Liver (tissue), 9 donors: Measurements from ENCODE around the gene GIT2. TPM values are rescaled to one million over a fixed set of nuclear protein-coding genes. Genes with fewer than 3 reads are reported as not detected.

ENCODE experiments used
- DNase-seq: peaks from one replicate; pipeline ENCODE4 v3.0.0-alpha.2; 2017; ENCODE audit warnings: low spot score
- H3K27ac ChIP-seq, 2 donors: one replicate each; pipeline ENCODE4 v1.7.0; 2013; ENCODE audit warnings: inconsistent platforms in 2 of 2, low read length in 2 of 2, control low read depth in 1 of 2, low read depth in 1 of 2, mild to moderate bottlenecking in 1 of 2
- H3K27me3 ChIP-seq, 4 donors: one replicate each; pipeline versions ENCODE4 v1.6.1 to v1.7.0; 2013; ENCODE audit warnings: low read length in 3 of 4, inconsistent platforms in 1 of 4, mild to moderate bottlenecking in 1 of 4, moderate library complexity in 1 of 4; ENCODE audit not compliant: control insufficient read depth in 4 of 4, insufficient read depth in 4 of 4
- H3K36me3 ChIP-seq, 4 donors: one replicate each; pipeline versions ENCODE4 v1.6.1 to v1.7.0; 2013; ENCODE audit warnings: low read length in 3 of 4, mild to moderate bottlenecking in 3 of 4, low read depth in 1 of 4, moderate library complexity in 1 of 4; ENCODE audit not compliant: control insufficient read depth in 4 of 4, insufficient read depth in 3 of 4
- H3K4me1 ChIP-seq, 4 donors: one replicate each; pipeline versions ENCODE4 v1.6.1 to v1.7.0; 2013; ENCODE audit warnings: low read length in 3 of 4, mild to moderate bottlenecking in 3 of 4, moderate library complexity in 1 of 4; ENCODE audit not compliant: control insufficient read depth in 4 of 4, insufficient read depth in 4 of 4
- H3K4me3 ChIP-seq, 3 donors: one replicate each; pipeline versions ENCODE4 v1.6.1 to v1.7.0; 2013; ENCODE audit warnings: low read length in 3 of 3, control low read depth in 1 of 3, low read depth in 1 of 3, mild to moderate bottlenecking in 1 of 3
- H3K9ac ChIP-seq, 2 donors: one replicate each; pipeline ENCODE4 v1.7.0; 2013; ENCODE audit warnings: low read length in 2 of 2, mild to moderate bottlenecking in 2 of 2, moderate library complexity in 2 of 2, control low read depth in 1 of 2, low read depth in 1 of 2
- H3K9me3 ChIP-seq, 4 donors: one replicate each; pipeline versions ENCODE4 v1.6.1 to v1.7.0; 2013; ENCODE audit warnings: low read length in 3 of 4; ENCODE audit not compliant: control insufficient read depth in 4 of 4
- CTCF ChIP-seq: fragments of 150-350 bp; IDR thresholded peaks from 2 replicates; pipeline ENCODE4 v1.5.1; 2017; ENCODE audit warnings: improper control_type of control experiment, low read depth, low read length; ENCODE audit not compliant: missing input control
- FOXA1 ChIP-seq: IDR thresholded peaks from 2 replicates; pipeline ENCODE4 v1.6.1; 2016; ENCODE audit warnings: antibody characterized with exemption
- FOXA2 ChIP-seq: IDR thresholded peaks from 2 replicates; pipeline ENCODE4 v1.6.1; 2016; ENCODE audit warnings: antibody characterized with exemption
- GABPA ChIP-seq, 2 donors: IDR thresholded peaks in 1 of 2; conservative IDR thresholded peaks in 1 of 2; 2 replicates each; pipeline ENCODE4 v1.6.1; 2016; ENCODE audit warnings: antibody characterized with exemption in 2 of 2, mild to moderate bottlenecking in 1 of 2, moderate library complexity in 1 of 2
- HNF4A ChIP-seq, 2 donors: conservative IDR thresholded peaks; 2 replicates each; pipeline ENCODE4 v1.6.1; 2016; ENCODE audit warnings: antibody characterized with exemption in 2 of 2, mild to moderate bottlenecking in 2 of 2
- HNF4G ChIP-seq: IDR thresholded peaks from 2 replicates; pipeline ENCODE4 v1.6.1; 2016; ENCODE audit warnings: antibody characterized with exemption
- NR2F2 ChIP-seq: IDR thresholded peaks from 2 replicates; pipeline ENCODE4 v1.6.1; 2016; ENCODE audit warnings: antibody characterized with exemption
- RAD21 ChIP-seq, 2 donors: IDR thresholded peaks; 2 replicates each; pipeline ENCODE4 v1.6.1; 2016; ENCODE audit warnings: antibody characterized with exemption in 2 of 2, mild to moderate bottlenecking in 2 of 2
- REST ChIP-seq: IDR thresholded peaks from 2 replicates; pipeline ENCODE4 v1.6.1; 2016; ENCODE audit warnings: antibody characterized with exemption, mild to moderate bottlenecking
- RXRA ChIP-seq, 2 donors: IDR thresholded peaks; 2 replicates each; pipeline ENCODE4 v1.6.1; 2017 to 2018; ENCODE audit warnings: antibody characterized with exemption in 2 of 2, mild to moderate bottlenecking in 1 of 2
- SP1 ChIP-seq: IDR thresholded peaks from 2 replicates; pipeline ENCODE4 v1.6.1; 2018; ENCODE audit warnings: antibody characterized with exemption, mild to moderate bottlenecking
- TAF1 ChIP-seq: conservative IDR thresholded peaks from 2 replicates; pipeline ENCODE4 v1.6.1; 2016; ENCODE audit warnings: antibody characterized with exemption, mild to moderate bottlenecking
- YY1 ChIP-seq: IDR thresholded peaks from 2 replicates; pipeline ENCODE4 v1.6.1; 2016; ENCODE audit warnings: antibody characterized with exemption, mild to moderate bottlenecking
- WGBS: extraction: QIAGEN DNeasy Blood & Tissue Kit; methylation state at CpG from one replicate; pipeline ENCODE4 v1.1.7; 2013; 5-methylcytosine and 5-hydroxymethylcytosine counted together
- polyA plus RNA-seq, 2 donors: library from polyadenylated mRNA; stranded (reverse) in 1 of 2; unstranded in 1 of 2; fragments of 200-250 nt in 1 of 2; fragments of >200 nt in 1 of 2; fragmentation: Nextera tagmentation in 1 of 2; extraction: Ambion mirVana in 1 of 2; gene quantifications; one replicate each; pipeline versions ENCODE4 v1.2.1 to v1.2.3, GENCODE V29; 2013 to 2015
- total RNA-seq, 2 donors: library from RNA; depleted of rRNA; stranded (reverse); fragments of >200 nt; gene quantifications; one replicate each; pipeline ENCODE4 v1.2.3, GENCODE V29; 2014
- TF ChIP-seq, protein P1 (sequence below): IDR thresholded peaks from 2 replicates; pipeline ENCODE4 v1.6.1; 2016; ENCODE audit warnings: antibody characterized with exemption
- TF ChIP-seq, protein P2 (sequence below): IDR thresholded peaks from 2 replicates; pipeline ENCODE4 v1.6.1; 2016; ENCODE audit warnings: antibody characterized with exemption
- donor health status: healthy.
- donor health status: healthy.
- donor health status: healthy.
- donor health status: healthy.
- donor health status: healthy.

The GIT2 gene
- total and polyA plus RNA-seq, 4 donors: 6.7 to 30.4 (median 16.7) TPM

- TF ChIP-seq CTCF (no peak), GABPA (IDR thresholded peaks at IDR 0.05 in 1 of 2, conservative IDR thresholded peaks at IDR 0.05 in 1 of 2) (peak in 1 of 2 donors; percentile 22)
Measured at GRCh38 chr12:109944561-109945359, 51.4 kb downstream of the GIT2 start (continued).

GRCh38 chr12:109943811-109944210 is 52.4 kb downstream of the GIT2 start:
- Histone ChIP-seq H3K27me3 (no peaks in the 10 kb centered on the region), H3K9ac (no peak overlapping the region), H3K27ac (no peak overlapping the region), H3K4me3 (no peak overlapping the region), H3K36me3 (peaks cover 0 to 4% (median 3%) of the 10 kb centered on the region in 4 donors), H3K9me3 (no peaks in the 10 kb centered on the region), H3K4me1 (peaks cover 6 to 37% (median 25%) of the 10 kb centered on the region in 4 donors)
- no peak for TF ChIP-seq NR2F2
- no peak for TF ChIP-seq GABPA (IDR thresholded peaks at IDR 0.05 in 1 of 2, conservative IDR thresholded peaks at IDR 0.05 in 1 of 2)
- TF ChIP-seq FOXA1: no peak
- no peak for TF ChIP-seq SP1
- TF ChIP-seq HNF4G: no peak
- TF ChIP-seq CTCF: no peak
- no peak for TF ChIP-seq RAD21 (IDR thresholded peaks at IDR 0.05)
- TF ChIP-seq YY1: no peak
- TF ChIP-seq REST: no peak
- no peak for TF ChIP-seq RXRA (IDR thresholded peaks at IDR 0.05)
- no peak for DNase-seq
- 96% methylated on average over 7 of the region's 7 CpGs for WGBS

- no peaks in the 10 kb centered on the region for H3K27me3 ChIP-seq
- H3K4me1 ChIP-seq: peaks cover 0 to 12% (median 6%) of the 10 kb centered on the region in 4 donors
- no peak overlapping the region for H3K27ac ChIP-seq
- H3K36me3 ChIP-seq: peaks cover 3 to 27% (median 23%) of the 10 kb centered on the region in 4 donors
- DNase-seq: no peak
- no peak overlapping the region for H3K9ac ChIP-seq
- no peak overlapping the region for H3K4me3 ChIP-seq
- no peaks in the 10 kb centered on the region for H3K9me3 ChIP-seq
- WGBS: 89% methylated on average over 6 of the region's 6 CpGs
- TF ChIP-seq, protein P1, sequence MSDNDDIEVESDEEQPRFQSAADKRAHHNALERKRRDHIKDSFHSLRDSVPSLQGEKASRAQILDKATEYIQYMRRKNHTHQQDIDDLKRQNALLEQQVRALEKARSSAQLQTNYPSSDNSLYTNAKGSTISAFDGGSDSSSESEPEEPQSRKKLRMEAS: no peak
- no peak for TF ChIP-seq TAF1
- no peak for TF ChIP-seq FOXA1
- no peak for TF ChIP-seq FOXA2
- no peak for TF ChIP-seq HNF4A (conservative IDR thresholded peaks at IDR 0.05)
- TF ChIP-seq REST: no peak
- no peak for TF ChIP-seq YY1
- TF ChIP-seq RAD21 (IDR thresholded peaks at IDR 0.05): no peak
- TF ChIP-seq, protein P2, sequence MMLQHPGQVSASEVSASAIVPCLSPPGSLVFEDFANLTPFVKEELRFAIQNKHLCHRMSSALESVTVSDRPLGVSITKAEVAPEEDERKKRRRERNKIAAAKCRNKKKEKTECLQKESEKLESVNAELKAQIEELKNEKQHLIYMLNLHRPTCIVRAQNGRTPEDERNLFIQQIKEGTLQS: no peak
Measured at GRCh38 chr12:109940339-109940923, 55.7 kb downstream of the GIT2 start.
